Brain microvascular endothelial cell (primary cell): ENCODE results near the gene CALN1.

Source experiments
- DNase-seq: peaks from one replicate; pipeline ENCODE4 v3.0.0-alpha.2; 2020
- H3K27ac ChIP-seq: fragments of 250-450 bp; sonication (Bioruptor Pico); 2 replicates; pipeline ENCODE4 v1.5.1; 2020; ENCODE audit warnings: mild to moderate bottlenecking, moderate library complexity
- H3K27me3 ChIP-seq: fragments of 250-450 bp; sonication (Bioruptor Pico); replicated peaks from 2 replicates; pipeline ENCODE4 v1.5.1; 2020; ENCODE audit warnings: mild to moderate bottlenecking
- H3K36me3 ChIP-seq: fragments of 250-450 bp; sonication (Bioruptor Pico); replicated peaks from 2 replicates; pipeline ENCODE4 v1.5.1; 2020; ENCODE audit warnings: mild to moderate bottlenecking
- H3K4me3 ChIP-seq: 2 replicates; pipeline ENCODE4 v1.5.1; 2011; ENCODE audit warnings: low read depth, mild to moderate bottlenecking, control low read depth, low read length, moderate library complexity
- in situ Hi-C: cut with HindIII; loops from 2 replicates; pipeline ENCODE4 v1.10.0; 2017; ENCODE audit warnings: low sequenced_read_pairs, low pct_ligation_motif_present
- TF ChIP-seq, protein P1 (sequence below): IDR thresholded peaks from 2 replicates; pipeline ENCODE4 v1.5.1; 2011; ENCODE audit warnings: low read depth, mild to moderate bottlenecking, moderate library complexity, low read length, control low read depth, inconsistent platforms; ENCODE audit errors: missing control alignments

Gene CALN1

DNA sequence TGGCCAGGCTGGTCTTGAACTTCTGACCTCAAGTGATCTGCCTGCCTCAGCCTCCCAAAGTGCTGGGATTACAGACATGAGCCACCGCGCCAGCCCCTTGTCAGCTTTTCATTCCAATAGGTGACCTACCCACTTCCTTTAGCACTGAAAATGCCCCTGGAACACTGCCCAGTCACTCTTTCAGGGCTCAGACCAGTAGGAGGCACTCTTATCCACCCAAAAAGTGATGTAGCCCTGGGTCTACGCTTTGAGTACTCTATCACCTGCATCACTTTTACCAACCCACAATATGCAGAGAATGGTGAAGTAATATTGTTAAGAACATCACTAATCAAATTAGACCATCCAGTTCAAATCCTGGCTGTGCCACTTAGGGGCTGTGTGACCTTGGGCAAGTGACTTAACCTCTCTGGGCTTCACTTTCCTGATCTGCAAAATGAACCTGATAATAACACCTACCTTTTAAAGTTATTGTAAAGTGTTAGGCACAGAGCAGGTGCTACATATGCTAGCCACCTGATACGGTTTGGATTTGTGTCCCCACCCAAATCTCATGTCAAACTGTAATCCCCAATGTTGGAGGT, 5.2 kb downstream of the CALN1 start:
- H3K36me3 ChIP-seq: no peaks in the 10 kb centered on the region
- in situ Hi-C loops: no loop called here
- TF ChIP-seq, protein P1, sequence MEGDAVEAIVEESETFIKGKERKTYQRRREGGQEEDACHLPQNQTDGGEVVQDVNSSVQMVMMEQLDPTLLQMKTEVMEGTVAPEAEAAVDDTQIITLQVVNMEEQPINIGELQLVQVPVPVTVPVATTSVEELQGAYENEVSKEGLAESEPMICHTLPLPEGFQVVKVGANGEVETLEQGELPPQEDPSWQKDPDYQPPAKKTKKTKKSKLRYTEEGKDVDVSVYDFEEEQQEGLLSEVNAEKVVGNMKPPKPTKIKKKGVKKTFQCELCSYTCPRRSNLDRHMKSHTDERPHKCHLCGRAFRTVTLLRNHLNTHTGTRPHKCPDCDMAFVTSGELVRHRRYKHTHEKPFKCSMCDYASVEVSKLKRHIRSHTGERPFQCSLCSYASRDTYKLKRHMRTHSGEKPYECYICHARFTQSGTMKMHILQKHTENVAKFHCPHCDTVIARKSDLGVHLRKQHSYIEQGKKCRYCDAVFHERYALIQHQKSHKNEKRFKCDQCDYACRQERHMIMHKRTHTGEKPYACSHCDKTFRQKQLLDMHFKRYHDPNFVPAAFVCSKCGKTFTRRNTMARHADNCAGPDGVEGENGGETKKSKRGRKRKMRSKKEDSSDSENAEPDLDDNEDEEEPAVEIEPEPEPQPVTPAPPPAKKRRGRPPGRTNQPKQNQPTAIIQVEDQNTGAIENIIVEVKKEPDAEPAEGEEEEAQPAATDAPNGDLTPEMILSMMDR: no peak
- no peak overlapping the region for H3K27ac ChIP-seq
- no peak overlapping the region for H3K4me3 ChIP-seq
- DNase-seq: no peak
- H3K27me3 ChIP-seq: no peaks in the 10 kb centered on the region

DNA sequence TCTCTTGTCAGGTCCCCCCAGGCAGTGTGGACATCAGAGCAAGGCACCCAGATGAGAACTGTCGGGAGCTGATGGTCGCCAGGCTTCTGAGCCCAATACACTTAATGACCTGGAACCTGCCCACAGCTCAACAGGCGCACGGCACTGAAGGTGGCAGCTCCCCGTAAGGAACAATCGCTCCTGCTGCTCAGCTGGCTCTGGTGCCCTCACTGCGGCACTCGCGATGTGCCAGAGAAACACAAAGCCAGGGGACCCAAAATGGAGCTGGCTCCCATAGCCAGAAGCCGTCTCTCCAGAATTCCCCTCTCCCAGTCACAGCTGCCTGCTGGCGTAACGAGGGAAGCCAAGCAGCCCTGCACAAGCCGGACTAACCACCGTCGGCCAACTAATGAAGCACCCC, 6.3 kb downstream of the CALN1 start:
- Histone ChIP-seq H3K27me3 (no peaks in the 10 kb centered on the region), H3K4me3 (no peak overlapping the region), H3K27ac (no peak overlapping the region), H3K36me3 (no peaks in the 10 kb centered on the region)
- no peak for DNase-seq
- in situ Hi-C loops: no loop called here
- TF ChIP-seq, protein P1: no peak

DNA sequence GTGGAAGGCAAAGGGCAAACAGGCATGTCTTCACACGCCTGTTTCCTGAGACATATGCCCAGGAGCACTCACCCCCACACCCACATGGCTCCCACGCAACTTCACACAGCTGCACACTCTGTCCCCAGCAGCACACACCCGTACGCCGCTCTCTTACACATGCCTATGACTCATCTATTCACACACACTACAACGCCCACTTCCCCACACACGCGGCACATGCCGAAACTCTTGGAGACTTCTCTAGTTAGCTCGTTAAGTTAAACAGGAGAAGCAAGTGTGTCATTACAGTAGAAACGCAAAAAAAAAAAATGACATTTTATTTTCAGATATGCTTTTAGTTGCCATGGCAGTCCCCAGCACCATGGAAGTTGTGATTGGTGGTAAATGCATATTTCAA, 6.7 kb downstream of the CALN1 start:
- in situ Hi-C loops: no loop called here
- Histone ChIP-seq H3K4me3 (no peak overlapping the region), H3K27me3 (no peaks in the 10 kb centered on the region), H3K36me3 (no peaks in the 10 kb centered on the region), H3K27ac (no peak overlapping the region)
- DNase-seq: no peak
- TF ChIP-seq, protein P1: no peak

DNA sequence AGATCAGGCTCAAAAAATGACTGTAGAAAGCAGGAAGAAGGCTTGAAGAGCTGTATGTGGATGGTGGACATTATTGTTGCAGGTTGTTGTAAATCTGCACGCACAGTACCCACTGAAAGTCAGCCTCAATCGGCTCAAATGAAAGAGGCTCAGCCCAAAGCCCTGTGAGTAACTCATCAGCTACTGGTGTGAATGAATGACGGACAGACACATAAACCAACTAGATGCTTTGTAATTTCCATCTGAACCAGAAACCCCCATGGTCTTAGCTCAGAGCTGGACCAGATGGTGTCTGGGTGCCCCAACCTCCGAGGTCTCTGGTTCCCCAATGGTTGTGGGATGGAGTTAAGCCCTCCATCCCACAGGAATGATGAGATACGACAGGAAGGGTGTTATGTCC, 7.4 kb downstream of the CALN1 start:
- no peak for DNase-seq
- TF ChIP-seq, protein P1: no peak
- Histone ChIP-seq H3K4me3 (no peak overlapping the region), H3K36me3 (no peaks in the 10 kb centered on the region), H3K27ac (no peak overlapping the region), H3K27me3 (no peaks in the 10 kb centered on the region)
- in situ Hi-C loops: no loop called here

DNA sequence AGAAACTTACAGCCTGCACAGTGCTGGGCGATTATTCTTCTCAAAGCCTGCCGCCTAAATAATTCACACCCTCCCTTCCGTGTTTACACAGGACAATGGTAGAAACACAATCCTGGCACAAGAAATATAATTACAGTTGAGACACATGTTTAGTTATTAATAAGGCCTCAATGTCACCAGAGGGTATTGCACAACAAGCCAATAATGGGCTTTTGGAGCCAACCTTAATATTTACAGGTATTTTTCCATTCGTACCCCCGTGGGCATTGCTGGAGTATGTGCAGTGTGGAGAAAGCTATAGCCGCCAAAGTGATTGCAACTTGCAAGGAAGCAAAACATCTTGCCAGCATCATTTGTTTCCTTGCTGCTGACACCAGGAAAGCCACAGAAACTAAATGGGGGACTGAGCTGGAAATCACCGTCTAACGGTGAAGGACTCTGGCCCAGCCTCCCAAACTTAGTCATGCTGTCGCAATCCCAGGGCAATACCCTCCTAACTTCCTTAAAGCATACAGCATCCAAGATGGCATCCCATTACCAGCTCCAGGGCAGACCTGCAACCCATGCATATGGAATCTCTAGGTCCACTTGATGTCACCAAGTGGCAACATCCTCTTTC, 8.6 kb downstream of the CALN1 start:
- DNase-seq: no peak
- in situ Hi-C loops: no loop called here
- no peak overlapping the region for H3K27ac ChIP-seq

More for the DNA sequence above, 8.6 kb downstream of the CALN1 start:
- no peaks in the 10 kb centered on the region for H3K27me3 ChIP-seq
- TF ChIP-seq, protein P1: no peak
- H3K36me3 ChIP-seq: no peaks in the 10 kb centered on the region
- H3K4me3 ChIP-seq: no peak overlapping the region
